ENCODE data around the gene ZNF687. TPM values are rescaled to one million over a fixed set of nuclear protein-coding genes. Genes with fewer than 3 reads are reported as not detected.
A peak's percentile ranks its signal among the peaks of the same experiment; 100 is the strongest.

The ZNF687 gene, protein sequence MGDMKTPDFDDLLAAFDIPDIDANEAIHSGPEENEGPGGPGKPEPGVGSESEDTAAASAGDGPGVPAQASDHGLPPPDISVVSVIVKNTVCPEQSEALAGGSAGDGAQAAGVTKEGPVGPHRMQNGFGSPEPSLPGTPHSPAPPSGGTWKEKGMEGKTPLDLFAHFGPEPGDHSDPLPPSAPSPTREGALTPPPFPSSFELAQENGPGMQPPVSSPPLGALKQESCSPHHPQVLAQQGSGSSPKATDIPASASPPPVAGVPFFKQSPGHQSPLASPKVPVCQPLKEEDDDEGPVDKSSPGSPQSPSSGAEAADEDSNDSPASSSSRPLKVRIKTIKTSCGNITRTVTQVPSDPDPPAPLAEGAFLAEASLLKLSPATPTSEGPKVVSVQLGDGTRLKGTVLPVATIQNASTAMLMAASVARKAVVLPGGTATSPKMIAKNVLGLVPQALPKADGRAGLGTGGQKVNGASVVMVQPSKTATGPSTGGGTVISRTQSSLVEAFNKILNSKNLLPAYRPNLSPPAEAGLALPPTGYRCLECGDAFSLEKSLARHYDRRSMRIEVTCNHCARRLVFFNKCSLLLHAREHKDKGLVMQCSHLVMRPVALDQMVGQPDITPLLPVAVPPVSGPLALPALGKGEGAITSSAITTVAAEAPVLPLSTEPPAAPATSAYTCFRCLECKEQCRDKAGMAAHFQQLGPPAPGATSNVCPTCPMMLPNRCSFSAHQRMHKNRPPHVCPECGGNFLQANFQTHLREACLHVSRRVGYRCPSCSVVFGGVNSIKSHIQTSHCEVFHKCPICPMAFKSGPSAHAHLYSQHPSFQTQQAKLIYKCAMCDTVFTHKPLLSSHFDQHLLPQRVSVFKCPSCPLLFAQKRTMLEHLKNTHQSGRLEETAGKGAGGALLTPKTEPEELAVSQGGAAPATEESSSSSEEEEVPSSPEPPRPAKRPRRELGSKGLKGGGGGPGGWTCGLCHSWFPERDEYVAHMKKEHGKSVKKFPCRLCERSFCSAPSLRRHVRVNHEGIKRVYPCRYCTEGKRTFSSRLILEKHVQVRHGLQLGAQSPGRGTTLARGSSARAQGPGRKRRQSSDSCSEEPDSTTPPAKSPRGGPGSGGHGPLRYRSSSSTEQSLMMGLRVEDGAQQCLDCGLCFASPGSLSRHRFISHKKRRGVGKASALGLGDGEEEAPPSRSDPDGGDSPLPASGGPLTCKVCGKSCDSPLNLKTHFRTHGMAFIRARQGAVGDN
- 10.8 TPM for total RNA-seq
- long read RNA-seq, partial matches to known transcripts = 4 of 5 reads
- long read RNA-seq, other reads (novel, unspliced or antisense) = 1 of 5 reads

DNA sequence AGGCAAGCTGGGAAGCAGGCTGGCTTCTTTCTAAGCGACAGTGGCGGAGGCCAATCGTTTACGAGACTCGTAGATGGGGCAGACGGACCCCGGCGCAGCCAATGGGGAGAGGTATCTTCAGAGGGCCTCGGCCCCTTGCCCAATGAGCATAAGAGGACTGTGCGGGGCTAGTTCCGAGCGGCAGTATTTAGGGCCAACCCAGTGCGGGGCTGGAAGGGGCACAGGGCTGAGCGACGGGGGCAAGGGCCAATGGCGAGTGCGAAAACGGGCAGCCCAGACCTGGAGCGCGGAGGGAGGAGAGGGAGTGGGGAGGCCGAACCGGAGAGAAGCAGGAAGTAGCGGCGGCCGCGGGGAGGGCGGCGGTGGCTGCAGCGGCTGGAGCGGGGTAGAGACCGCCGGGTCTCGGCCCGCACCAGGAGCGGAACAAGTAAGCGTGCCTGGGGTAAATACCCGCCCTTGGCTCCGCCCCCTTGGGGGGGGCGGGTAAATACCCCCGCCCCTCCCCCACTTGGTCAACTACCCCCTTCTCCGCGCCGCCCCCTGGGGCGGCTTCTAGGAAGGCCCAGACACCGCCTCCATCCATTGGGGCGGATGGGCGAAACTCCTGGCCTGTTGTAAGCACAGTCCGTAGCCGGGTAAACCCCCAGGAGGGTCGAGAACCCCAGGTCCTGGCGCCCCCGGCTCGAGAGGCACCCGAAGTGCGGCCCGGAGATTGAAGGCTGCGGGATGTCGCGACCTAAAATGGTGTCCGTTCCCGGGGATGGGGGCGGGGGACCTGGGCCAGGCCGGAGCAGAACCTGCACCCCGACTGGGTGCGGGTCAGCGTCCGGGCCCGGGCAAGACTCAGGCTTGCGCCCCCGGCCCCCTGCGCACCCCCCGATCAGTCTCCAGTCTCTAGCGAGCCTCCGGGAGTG lies at the start of gene ZNF687:
Gene ZNF687, plus strand, starts transcription at position 331 of the 914 bp plus-strand sequence. CDS start 3,993 bp downstream, outside the sequence.
- DNase-seq (ENCODE audit: missing footprints) (peak; percentile 100), ATAC-seq (peak; percentile 95)
- intact Hi-C loops (cut with DNase I) = loop anchor here (1.0 to 2.0 kb wide), 3 partner anchors 29 to 117 kb away; partner anchors contain the start of genes PI4KB and PSMB4

DNA sequence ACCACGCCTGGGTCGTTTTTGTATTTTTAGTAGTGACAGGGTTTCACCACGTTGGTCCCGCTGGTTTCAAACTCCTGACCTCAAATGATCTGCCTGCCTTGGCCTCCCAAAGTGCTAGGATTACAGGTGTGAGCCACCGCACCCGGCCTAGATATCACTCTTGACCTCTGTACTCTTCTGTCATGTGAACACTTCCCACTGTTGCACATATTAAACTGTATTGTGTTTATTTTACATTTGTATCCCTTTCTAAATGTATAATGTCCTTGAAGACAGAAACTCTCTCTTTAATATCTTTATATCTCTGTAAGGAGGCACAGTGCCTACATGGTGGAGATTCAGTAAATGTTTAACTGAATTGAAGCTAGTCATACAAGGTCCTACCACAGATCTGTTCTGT lies 46.9 kb upstream of the ZNF687 start:
- intact Hi-C loops (cut with DNase I) = no loop called here
- ATAC-seq (no peak), DNase-seq (ENCODE audit: missing footprints) (no peak)

DNA sequence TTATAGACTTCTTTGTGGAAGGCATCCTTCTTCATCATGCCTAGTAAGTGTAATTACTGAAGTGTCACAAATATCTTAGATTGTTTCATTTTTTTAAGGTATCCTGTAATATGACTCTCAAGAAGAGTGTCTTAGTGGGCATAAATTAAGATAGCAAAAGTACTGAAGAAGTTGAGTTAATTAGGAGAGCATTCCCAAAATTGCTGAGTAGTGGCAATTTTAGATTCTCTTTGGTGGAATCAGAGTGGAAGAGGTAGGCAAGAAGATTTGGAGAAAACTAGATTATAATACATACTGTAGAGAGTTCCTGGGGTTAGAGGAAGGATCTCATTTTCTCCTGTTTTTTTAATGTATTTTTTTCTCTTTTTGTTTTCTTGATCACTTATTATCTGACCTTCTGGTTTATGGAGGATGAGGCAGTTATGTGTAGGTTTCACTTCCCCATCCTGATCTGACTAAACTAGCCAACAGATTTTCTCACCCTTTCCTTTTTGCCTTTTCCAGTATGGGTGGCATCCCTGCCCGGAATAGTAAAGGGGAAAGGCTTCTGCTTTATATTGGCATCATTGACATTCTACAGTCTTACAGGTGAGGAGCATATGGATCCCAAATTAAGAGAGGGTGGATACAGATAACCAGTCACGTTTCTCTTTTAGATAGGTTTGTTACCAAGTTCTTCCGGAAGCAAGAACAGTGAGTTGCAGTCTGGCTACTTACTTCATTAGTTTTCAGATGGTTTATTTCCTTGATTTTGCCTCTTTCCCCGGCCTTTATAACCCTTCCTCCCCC lies 44.2 kb upstream of the ZNF687 start:
- DNase-seq (ENCODE audit: missing footprints) (no peak), ATAC-seq (no peak)
- intact Hi-C loops (cut with DNase I) = no loop called here

DNA sequence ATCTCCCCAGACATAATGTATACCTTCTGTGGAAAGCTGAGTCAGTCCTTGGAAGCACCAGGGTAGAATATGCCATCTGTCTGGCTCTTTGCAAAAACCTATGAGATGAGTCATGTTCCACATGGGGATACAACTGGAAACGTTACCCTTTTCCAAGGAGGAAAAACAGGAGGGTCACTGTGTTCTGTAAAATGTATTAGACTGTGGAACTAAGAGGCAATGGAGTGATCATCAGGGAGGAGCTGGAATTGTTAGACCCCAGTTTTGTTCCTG lies 43.7 kb upstream of the ZNF687 start:
- ATAC-seq (no peak), DNase-seq (ENCODE audit: missing footprints) (no peak)
- intact Hi-C loops (cut with DNase I) = no loop called here

DNA sequence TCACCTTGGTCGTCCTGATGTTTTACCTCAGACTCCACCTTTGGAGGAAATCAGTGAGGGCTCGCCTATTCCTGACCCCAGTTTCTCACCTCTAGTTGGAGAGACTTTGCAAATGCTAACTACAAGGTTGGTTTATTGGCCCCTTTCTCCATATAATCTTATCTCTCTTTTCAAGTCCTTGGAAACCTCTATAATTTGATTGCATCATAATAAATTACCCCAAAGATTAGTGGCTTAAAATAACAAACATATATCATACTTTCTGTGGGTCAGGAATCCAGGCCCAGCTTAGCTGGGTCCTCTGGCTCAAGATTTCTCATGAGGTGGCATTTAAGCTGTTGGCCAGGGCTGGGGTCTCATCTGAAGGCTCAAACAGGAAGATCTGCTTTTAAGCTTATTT lies 39.7 kb upstream of the ZNF687 start:
- no peak for ATAC-seq
- DNase-seq (ENCODE audit: missing footprints) = no peak
- intact Hi-C loops (cut with DNase I) = no loop called here

DNA sequence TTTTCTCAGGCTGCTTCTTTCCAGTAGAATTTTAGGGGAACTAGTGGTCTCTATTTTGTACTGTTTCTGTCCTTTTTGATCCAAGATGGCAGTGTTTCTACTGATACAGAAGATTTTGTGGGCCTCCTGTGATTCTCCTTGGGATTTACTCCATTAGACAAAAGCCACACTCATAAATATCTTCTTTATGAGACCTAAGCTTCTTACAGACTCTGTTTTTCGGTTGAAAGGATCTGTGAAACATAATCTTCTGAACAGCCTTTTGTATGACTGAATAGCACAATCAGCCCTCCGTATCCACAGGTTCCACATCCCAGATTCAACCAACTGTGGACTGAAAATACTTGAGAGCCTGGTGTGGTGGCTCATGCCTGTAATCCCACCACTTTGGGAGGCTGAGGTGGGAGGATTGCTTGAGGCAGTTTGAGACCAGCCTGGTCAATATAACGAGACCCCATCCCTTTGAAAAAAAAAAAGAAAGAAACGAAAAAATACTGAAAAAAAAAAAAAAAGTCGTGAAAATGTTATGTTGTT lies 38.3 kb upstream of the ZNF687 start:
- no peak for DNase-seq (ENCODE audit: missing footprints)
- no peak for ATAC-seq
- intact Hi-C loops (cut with DNase I) = no loop called here

DNA sequence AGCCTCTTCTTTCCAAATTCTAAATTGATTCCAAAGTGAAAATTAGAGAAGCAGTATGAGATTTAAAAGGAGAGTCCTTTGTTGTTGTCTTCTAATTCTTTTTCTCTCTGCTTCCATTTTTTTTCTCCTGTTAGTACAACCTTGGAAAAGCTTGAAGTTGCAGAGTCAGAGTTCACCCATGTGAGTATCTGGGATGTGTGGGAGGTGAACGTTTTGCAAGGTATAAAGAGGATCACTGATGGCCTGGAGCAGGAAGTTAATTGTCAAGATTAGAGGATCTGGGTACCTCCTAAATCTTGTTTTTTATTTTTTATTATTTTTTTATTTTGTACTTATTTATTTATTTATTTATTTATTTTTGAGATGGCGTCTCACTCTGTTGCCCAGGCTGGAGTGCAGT lies 35.3 kb upstream of the ZNF687 start:
- intact Hi-C loops (cut with DNase I) = no loop called here
- no peak for DNase-seq (ENCODE audit: missing footprints)
- ATAC-seq = no peak

DNA sequence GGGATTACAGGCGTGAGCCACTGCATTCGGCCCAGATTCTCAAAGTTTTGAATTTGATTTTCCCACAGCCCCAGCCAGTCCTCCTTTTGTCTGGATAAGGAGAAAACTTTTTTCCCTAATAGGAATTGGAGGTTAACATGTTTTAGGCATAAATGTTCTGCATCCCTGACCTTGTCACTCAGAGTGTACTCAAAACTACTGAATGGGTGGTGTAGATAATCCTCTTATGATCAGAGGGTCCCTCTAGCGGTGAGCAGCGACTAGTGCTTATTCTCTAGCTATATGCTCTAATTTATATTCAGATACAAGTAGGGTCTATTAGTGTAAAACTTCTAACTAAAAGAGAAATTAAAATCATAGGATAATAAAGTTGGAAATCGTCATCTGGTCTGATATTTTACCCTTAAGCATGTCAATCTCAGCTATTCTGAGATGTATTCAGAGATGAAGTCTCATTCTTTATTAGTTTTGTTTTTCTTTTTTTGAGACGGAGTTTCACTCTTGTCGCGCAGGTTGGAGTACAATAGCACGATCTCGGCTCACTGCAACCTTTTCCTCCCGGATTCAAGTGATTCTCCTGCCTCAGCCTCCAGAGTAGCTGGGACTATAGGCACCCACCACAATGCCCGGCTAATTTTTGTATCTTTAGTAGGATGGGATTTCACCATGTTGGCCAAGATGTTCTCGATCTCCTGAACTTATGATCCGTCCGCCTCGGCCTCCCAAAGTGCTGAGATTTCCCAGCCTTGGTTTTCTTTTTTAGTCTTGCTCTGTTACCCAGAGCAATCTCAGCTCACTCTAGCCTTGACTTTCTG lies 30.2 kb upstream of the ZNF687 start:
- intact Hi-C loops (cut with DNase I) = loop anchor here (10.0 kb wide), 1 partner anchor 157 kb away; no protein-coding TSS in a partner anchor
- ATAC-seq (peak; percentile 40), DNase-seq (ENCODE audit: missing footprints) (peak; percentile 76)

DNA sequence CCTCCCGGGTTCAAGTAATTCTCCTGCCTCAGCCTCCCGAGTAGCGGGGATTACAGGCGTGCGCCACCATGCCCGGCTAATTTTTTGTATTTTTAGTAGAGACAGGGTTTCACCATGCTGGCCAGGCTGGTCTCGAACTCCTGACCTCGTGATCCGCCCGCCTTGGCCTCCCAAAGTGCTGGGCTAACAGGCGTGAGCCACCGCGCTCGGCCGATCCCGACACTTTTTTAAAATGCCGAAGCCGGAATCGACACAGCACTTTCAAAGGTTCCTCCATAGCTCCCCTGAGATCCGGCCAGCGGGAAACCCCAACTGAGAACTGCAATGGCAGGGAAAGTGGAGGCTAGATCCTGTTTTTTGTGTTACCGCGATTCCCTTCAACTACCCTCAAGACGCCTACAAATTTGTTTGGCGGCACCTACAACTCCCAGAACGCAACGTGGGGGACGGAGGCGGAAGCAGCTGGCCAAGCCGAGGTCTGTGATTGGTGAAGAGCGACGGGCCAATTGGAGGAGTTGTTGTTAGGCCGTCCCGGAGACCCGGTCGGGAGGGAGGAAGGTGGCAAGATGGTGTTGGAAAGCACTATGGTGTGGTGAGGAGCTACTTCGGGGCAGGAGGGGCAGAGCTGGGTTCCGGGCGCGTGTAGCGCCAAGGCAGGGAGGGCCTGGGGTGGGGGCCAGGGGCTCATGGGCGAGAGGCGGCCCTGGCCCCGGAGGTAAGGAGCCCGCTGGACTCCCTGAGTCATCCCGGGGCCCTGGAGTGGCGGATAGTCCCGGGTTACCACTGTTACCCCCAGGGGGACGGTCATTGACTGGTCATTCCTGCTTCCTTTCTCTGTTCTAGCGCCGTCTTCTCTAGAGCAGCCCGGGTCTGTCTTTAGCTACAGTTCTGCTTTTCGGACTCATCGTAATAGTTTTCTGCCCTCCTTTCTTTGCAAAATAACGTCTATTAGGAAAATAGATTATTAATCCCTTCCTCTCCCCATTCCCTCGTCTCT lies 27.6 kb upstream of the ZNF687 start, which contains the start of gene PSMD4:
Gene PSMD4, plus strand, starts transcription at position 518 of the 997 bp plus-strand sequence. Its CDS starts 49 bp downstream, at position 567.
- intact Hi-C loops (cut with DNase I) = loop anchor here (2.0 to 10.0 kb wide), 2 partner anchors 56 to 160 kb away; partner anchors contain the start of gene PIP5K1A
- DNase-seq (ENCODE audit: missing footprints) (peak; percentile 95), ATAC-seq (peak; percentile 99)

DNA sequence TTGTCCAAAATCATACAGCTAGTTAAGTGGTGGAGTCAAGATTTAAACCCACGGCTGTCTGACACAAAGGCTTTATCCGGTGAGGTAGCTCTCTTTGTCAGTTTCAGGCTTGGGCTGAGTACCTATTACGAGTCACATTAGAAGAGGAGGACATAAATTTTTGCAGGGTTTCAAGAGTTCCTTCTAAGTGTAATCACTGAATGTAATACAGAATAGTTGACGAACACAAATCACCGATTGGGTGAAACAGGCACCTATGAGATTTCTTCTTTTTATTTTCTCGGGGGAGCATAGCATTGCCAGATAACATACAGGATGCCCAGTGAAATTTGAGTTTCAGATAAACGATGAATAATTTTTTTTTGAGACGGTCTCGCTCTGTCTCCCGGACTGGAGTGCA lies 26.7 kb upstream of the ZNF687 start:
- ATAC-seq (no peak), DNase-seq (ENCODE audit: missing footprints) (no peak)
- intact Hi-C loops (cut with DNase I) = loop anchor here (2.0 to 10.0 kb wide), 2 partner anchors 57 to 161 kb away; partner anchors contain the start of gene PIP5K1A

DNA sequence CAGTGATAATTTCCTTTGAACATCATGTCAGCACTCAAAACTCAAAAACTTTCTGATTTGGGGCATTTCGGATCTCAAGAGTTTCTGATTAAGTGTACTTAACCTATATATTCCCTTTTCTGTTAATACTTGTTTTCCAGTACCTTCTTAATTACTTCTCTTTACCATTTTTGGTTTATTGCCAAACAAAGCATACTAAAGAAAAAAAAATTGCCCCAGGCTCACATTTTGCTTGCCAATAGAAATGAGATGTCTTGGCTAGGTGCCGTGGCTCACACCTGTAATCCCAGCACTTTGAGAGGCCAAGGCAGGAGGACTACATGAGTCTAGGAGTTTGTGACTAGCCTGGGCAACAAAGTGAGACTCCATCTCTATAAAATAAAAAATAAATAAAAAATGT lies 22.7 kb upstream of the ZNF687 start:
- intact Hi-C loops (cut with DNase I) = loop anchor here (10.0 kb wide), 1 partner anchor 165 kb away; no protein-coding TSS in a partner anchor
- DNase-seq (ENCODE audit: missing footprints) (no peak), ATAC-seq (no peak)

DNA sequence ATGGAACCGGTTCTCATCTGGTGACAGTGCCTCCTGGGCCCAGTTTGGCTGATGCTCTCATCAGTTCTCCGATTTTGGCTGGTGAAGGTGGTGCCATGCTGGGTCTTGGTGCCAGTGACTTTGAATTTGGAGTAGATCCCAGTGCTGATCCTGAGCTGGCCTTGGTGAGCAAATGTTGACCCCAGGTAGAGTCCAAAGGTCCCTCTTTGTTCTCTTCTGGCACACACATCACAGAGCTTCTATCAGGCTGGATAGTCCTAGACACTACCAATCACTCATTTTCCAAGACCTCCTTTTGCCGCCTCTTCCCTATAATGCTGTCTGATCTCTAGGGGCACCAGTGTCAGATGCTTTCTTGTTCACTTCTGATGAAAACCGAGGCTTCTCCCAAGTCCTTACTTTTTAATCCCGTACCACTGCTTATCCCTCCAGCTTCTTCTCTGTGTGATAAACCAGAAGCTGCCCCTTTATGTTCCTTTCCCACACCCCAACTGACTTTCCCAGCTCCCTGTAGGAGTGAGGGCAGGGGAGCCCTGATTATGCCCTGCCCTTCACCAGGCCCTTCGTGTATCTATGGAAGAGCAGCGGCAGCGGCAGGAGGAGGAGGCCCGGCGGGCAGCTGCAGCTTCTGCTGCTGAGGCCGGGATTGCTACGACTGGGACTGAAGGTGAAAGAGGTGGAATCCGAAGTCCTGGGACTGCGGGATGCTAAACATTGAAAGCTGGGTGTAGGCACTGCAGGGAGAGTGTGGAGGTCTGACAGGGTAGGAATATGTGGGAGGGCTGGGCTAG lies 16.5 kb upstream of the ZNF687 start:
- intact Hi-C loops (cut with DNase I) = no loop called here
- DNase-seq (ENCODE audit: missing footprints) (no peak), ATAC-seq (no peak)

DNA sequence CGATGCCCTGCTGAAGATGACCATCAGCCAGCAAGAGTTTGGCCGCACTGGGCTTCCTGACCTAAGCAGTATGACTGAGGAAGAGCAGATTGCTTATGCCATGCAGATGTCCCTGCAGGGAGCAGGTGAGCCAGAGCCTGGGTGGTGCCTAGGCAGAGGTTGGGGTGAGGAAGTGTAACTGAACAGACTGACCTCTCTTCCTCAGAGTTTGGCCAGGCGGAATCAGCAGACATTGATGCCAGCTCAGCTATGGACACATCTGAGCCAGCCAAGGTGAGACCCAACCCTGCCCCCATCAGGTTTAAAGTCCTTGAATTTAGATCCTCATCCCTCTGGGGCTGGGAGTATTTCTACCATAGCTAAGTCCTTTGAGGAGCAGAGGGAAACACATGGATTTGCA lies 15.8 kb upstream of the ZNF687 start:
- DNase-seq (ENCODE audit: missing footprints) (no peak), ATAC-seq (no peak)
- intact Hi-C loops (cut with DNase I) = no loop called here

DNA sequence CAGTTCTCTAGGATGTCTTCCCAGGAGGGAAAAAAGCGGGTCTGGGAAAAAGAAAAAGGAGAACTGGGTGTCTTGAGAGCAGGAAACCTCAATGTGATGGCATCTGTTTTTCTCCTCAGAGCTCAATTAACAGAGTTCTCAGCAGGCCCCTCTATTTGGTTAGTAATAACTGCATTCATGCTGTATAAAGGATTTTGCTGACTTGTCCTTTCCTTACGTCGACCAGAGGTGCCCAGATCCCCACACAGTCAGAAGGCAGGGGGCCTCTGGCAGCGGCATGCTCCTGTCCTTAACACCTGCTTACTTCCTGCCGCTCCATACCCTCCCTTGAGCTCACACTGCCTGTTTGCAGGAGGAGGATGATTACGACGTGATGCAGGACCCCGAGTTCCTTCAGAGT lies 15.3 kb upstream of the ZNF687 start:
- no peak for DNase-seq (ENCODE audit: missing footprints)
- ATAC-seq = no peak
- intact Hi-C loops (cut with DNase I) = no loop called here
